Measurements from ENCODE around the gene EVA1A. TPM values are rescaled to one million over a fixed set of nuclear protein-coding genes. Genes with fewer than 3 reads are reported as not detected.

The EVA1A gene
- total and polyA plus RNA-seq, 5 donors from 2014 or later: not detected

DNA sequence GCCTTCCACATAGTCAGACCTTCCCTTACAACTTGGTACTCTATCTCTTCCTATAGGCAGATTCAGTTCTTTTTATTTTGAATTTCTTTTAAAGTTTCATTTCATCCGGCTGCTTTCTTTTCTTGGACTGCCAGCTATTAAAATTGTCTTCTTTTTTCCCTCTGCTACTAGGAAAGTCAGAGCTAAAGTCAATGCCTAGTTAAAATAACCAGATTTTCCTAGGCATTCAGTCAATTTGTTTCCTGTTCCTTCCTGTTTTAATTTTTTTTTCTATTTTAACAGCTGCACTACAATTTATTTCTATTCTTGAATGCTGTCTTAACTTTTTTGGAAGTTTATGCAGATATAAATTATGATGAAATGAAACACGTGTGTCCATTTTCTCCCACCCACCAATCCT lies 84.8 kb downstream of the EVA1A start:
- H3K9me3 ChIP-seq (ENCODE audit: control insufficient read depth in 2 of 2, low read length in 2 of 2): peaks cover 0 to 2% of the 10 kb centered on the region in 2 experiments
- H3K27ac Mint-ChIP-seq: no peak overlapping the region
- H3K36me3 ChIP-seq (ENCODE audit: control insufficient read depth, insufficient read depth, low read length): no peaks in the 10 kb centered on the region
- H3K27me3 Mint-ChIP-seq: no peaks in the 10 kb centered on the region
- no peak overlapping the region for H3K27ac ChIP-seq (ENCODE audit: insufficient read depth, low read length, poor library complexity, severe bottlenecking)
- H3K4me1 Mint-ChIP-seq: no peaks in the 10 kb centered on the region
- no peaks in the 10 kb centered on the region for H3K4me1 ChIP-seq (ENCODE audit: control insufficient read depth, insufficient read depth, low read length, poor library complexity, severe bottlenecking)
- H3K4me3 Mint-ChIP-seq: no peak overlapping the region
- H3K9me3 Mint-ChIP-seq: peaks cover 0 to 2% (median 0%) of the 10 kb centered on the region in 7 donors
- H3K4me3 ChIP-seq (ENCODE audit: low read depth, low read length): no peak overlapping the region
- peaks cover 3% of the 10 kb centered on the region for H3K27me3 ChIP-seq (ENCODE audit: control insufficient read depth, insufficient read depth, low read length)
- no peaks in the 10 kb centered on the region for H3K36me3 Mint-ChIP-seq
- DNase-seq (no peak), ATAC-seq (ENCODE audit: low read depth in 2 of 2) (no peak)

DNA sequence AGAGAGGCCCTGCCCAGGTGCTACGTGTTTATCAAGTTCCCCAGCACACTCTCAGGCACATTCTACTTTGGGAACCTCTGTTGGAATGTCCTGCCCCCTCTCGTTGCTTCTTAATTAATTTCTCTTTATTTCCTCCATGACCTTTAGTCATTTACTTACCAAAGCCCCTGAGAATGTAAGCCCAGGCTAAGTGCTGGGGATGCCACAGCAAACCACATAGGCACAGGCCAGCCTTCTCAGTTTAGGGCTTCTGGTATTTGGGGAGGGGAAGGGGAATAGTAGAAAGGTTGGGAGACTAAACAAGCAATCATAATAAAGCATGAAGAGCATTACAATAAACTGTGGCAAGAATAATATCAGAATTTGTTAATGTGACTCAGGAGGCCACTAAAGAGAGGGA lies 85.7 kb downstream of the EVA1A start:
- Histone ChIP-seq H3K36me3 (ENCODE audit: control insufficient read depth, insufficient read depth, low read length) (no peaks in the 10 kb centered on the region), H3K27me3 (ENCODE audit: control insufficient read depth, insufficient read depth, low read length) (no peaks in the 10 kb centered on the region), H3K4me3 (ENCODE audit: low read depth, low read length) (no peak overlapping the region), H3K27ac (ENCODE audit: insufficient read depth, low read length, poor library complexity, severe bottlenecking) (no peak overlapping the region), H3K9me3 (ENCODE audit: control insufficient read depth in 2 of 2, low read length in 2 of 2) (peaks cover 0 to 2% of the 10 kb centered on the region in 2 experiments), H3K4me1 (ENCODE audit: control insufficient read depth, insufficient read depth, low read length, poor library complexity, severe bottlenecking) (no peaks in the 10 kb centered on the region)
- H3K27ac Mint-ChIP-seq: no peak overlapping the region
- no peaks in the 10 kb centered on the region for H3K36me3 Mint-ChIP-seq
- no peak for ATAC-seq (ENCODE audit: low read depth in 2 of 2)
- no peak overlapping the region for H3K4me3 Mint-ChIP-seq
- H3K27me3 Mint-ChIP-seq: no peaks in the 10 kb centered on the region
- H3K9me3 Mint-ChIP-seq: peaks cover 0 to 2% (median 0%) of the 10 kb centered on the region in 7 donors
- no peak for DNase-seq
- no peaks in the 10 kb centered on the region for H3K4me1 Mint-ChIP-seq

DNA sequence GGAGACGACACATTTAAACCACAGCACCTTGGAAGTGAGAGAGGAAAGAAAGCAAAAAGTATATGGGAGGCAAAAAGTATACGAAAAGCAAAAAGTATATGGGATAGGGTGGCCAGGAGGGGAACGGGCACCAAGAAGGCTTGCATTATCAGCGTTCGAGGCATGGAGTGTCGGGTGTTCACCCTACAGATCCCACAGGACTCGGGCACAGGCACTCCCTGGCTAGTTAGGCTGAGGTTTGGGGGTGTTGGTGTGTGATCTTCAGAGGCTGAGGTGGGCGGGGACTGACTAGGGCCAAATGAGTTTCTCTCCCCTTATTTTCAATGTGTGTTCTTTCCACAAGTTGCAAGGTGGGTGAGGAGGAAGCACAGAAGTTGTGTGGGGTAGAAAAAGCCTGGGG lies 86.6 kb downstream of the EVA1A start:
- H3K27me3 ChIP-seq (ENCODE audit: control insufficient read depth, insufficient read depth, low read length): no peaks in the 10 kb centered on the region
- H3K4me3 ChIP-seq (ENCODE audit: low read depth, low read length): no peak overlapping the region
- no peaks in the 10 kb centered on the region for H3K4me1 Mint-ChIP-seq
- H3K27ac Mint-ChIP-seq: no peak overlapping the region
- no peaks in the 10 kb centered on the region for H3K4me1 ChIP-seq (ENCODE audit: control insufficient read depth, insufficient read depth, low read length, poor library complexity, severe bottlenecking)
- no peak overlapping the region for H3K27ac ChIP-seq (ENCODE audit: insufficient read depth, low read length, poor library complexity, severe bottlenecking)
- no peaks in the 10 kb centered on the region for H3K36me3 ChIP-seq (ENCODE audit: control insufficient read depth, insufficient read depth, low read length)
- H3K36me3 Mint-ChIP-seq: no peaks in the 10 kb centered on the region
- peaks cover 0 to 2% (median 0%) of the 10 kb centered on the region in 7 donors for H3K9me3 Mint-ChIP-seq
- DNase-seq: no peak
- no peak overlapping the region for H3K4me3 Mint-ChIP-seq
- H3K27me3 Mint-ChIP-seq: no peaks in the 10 kb centered on the region
- peaks cover 0 to 2% of the 10 kb centered on the region in 2 experiments for H3K9me3 ChIP-seq (ENCODE audit: control insufficient read depth in 2 of 2, low read length in 2 of 2)
- ATAC-seq (ENCODE audit: low read depth in 2 of 2): no peak

DNA sequence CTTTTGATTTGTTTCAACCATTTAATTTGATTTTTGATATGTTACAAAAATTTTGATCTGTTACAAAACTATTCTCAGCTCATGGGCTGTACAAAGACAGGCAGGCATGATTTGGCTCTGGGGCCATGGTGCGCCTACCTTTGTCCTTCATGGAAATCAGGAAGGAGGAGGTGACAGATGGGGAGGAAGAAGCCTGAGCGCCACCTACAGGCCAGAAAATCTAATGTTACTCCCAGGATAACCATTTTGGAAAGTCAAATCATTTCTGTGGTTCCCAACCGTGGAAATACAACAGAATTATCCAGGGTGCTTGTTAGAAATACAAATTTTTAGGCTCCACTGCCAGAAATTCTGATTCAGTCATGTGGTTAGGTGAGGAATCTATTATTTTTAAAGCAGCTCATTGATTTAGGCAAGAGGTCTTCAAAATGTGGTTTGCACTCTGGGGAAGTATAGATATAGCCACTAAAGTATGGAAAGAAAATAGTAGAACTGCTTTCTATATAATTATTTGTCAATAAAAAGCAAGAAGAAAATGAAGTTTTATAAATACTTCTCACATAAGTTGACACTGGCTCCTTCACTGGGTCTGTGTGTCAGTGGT lies 93.9 kb downstream of the EVA1A start:
- Mint-ChIP-seq H3K4me1 (no peaks in the 10 kb centered on the region), H3K27me3 (peaks cover 22% of the 10 kb centered on the region), H3K4me3 (no peak overlapping the region), H3K9me3 (peaks cover 0 to 1% (median 0%) of the 10 kb centered on the region in 7 donors), H3K36me3 (no peaks in the 10 kb centered on the region), H3K27ac (no peak overlapping the region)
- no peak for DNase-seq
- Histone ChIP-seq H3K27ac (ENCODE audit: insufficient read depth, low read length, poor library complexity, severe bottlenecking) (no peak overlapping the region), H3K36me3 (ENCODE audit: control insufficient read depth, insufficient read depth, low read length) (no peaks in the 10 kb centered on the region), H3K27me3 (ENCODE audit: control insufficient read depth, insufficient read depth, low read length) (no peaks in the 10 kb centered on the region), H3K9me3 (ENCODE audit: control insufficient read depth in 2 of 2, low read length in 2 of 2) (no peaks in the 10 kb centered on the region), H3K4me3 (ENCODE audit: low read depth, low read length) (no peak overlapping the region), H3K4me1 (ENCODE audit: control insufficient read depth, insufficient read depth, low read length, poor library complexity, severe bottlenecking) (no peaks in the 10 kb centered on the region)
- no peak for ATAC-seq (ENCODE audit: low read depth in 2 of 2)

- Mint-ChIP-seq H3K36me3 (no peaks in the 10 kb centered on the region), H3K27me3 (peaks cover 22% of the 10 kb centered on the region), H3K9me3 (peaks cover 0 to 2% (median 0%) of the 10 kb centered on the region in 7 donors), H3K4me3 (no peak overlapping the region), H3K27ac (no peak overlapping the region), H3K4me1 (no peaks in the 10 kb centered on the region)
- no peak overlapping the region for H3K27ac ChIP-seq (ENCODE audit: insufficient read depth, low read length, poor library complexity, severe bottlenecking)
- no peaks in the 10 kb centered on the region for H3K9me3 ChIP-seq (ENCODE audit: control insufficient read depth in 2 of 2, low read length in 2 of 2)
- no peaks in the 10 kb centered on the region for H3K4me1 ChIP-seq (ENCODE audit: control insufficient read depth, insufficient read depth, low read length, poor library complexity, severe bottlenecking)
- no peak overlapping the region for H3K4me3 ChIP-seq (ENCODE audit: low read depth, low read length)
- H3K36me3 ChIP-seq (ENCODE audit: control insufficient read depth, insufficient read depth, low read length): no peaks in the 10 kb centered on the region
- no peak for ATAC-seq (ENCODE audit: low read depth in 2 of 2)
- H3K27me3 ChIP-seq (ENCODE audit: control insufficient read depth, insufficient read depth, low read length): no peaks in the 10 kb centered on the region
- no peak for DNase-seq
Observed at GRCh38 chr2:75465317-75465984, 95.3 kb downstream of the EVA1A start.

DNA sequence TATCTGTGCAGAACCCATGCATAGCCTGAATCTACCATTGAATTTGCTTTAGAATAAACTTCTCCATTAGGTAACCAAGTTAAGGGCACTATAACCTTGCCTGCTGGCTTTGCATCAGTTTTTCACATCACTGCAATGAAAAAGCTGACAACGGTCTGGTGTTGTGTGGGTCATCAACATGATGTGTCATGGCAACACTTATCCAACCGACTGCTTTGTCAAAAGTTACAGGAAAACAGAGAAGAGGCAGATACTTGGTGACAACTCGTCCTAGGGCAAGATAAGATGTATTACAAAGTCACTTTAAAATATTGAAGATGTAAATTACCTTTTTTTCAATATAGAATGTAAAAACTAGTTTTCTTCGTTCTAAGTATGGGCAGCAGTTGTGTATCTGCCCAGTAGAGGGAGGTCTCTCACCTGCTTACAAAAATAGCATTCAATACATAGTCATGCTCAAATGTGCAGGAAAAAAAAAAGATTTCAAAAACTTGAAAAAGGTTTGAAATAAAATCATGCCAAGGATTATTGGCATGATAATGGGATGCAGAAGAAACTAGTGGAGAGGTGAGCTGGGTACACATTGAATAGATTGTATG lies 96.3 kb downstream of the EVA1A start:
- Mint-ChIP-seq H3K27ac (no peak overlapping the region), H3K27me3 (peaks cover 22% of the 10 kb centered on the region), H3K9me3 (peaks cover 0 to 4% (median 1%) of the 10 kb centered on the region in 7 donors), H3K36me3 (no peaks in the 10 kb centered on the region), H3K4me1 (no peaks in the 10 kb centered on the region), H3K4me3 (no peak overlapping the region)
- ATAC-seq (ENCODE audit: low read depth in 2 of 2): no peak
- DNase-seq: no peak
- Histone ChIP-seq H3K27me3 (ENCODE audit: control insufficient read depth, insufficient read depth, low read length) (no peaks in the 10 kb centered on the region), H3K36me3 (ENCODE audit: control insufficient read depth, insufficient read depth, low read length) (no peaks in the 10 kb centered on the region), H3K4me3 (ENCODE audit: low read depth, low read length) (no peak overlapping the region), H3K27ac (ENCODE audit: insufficient read depth, low read length, poor library complexity, severe bottlenecking) (no peak overlapping the region), H3K9me3 (ENCODE audit: control insufficient read depth in 2 of 2, low read length in 2 of 2) (no peaks in the 10 kb centered on the region), H3K4me1 (ENCODE audit: control insufficient read depth, insufficient read depth, low read length, poor library complexity, severe bottlenecking) (no peaks in the 10 kb centered on the region)

DNA sequence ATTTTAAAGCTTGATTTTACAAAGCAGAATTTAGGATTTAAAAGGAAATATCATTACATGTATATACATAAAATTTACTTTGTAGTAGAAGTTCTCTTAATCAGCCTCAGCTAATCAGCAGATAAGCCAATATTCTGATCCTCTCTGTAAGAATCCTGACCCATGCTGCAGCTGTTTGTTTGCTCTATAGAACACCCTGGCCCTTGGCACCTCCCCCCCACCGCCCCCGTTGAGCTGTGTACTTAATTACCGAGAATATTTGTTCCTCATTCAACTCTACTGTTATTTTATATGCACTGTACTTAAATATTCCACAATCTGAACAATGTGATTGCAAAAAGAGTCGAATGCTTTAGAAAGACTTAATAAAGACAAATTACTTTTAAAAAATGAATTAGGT lies 98.0 kb downstream of the EVA1A start:
- no peaks in the 10 kb centered on the region for H3K27me3 ChIP-seq (ENCODE audit: control insufficient read depth, insufficient read depth, low read length)
- H3K4me1 Mint-ChIP-seq: no peaks in the 10 kb centered on the region
- no peaks in the 10 kb centered on the region for H3K9me3 ChIP-seq (ENCODE audit: control insufficient read depth in 2 of 2, low read length in 2 of 2)
- no peak overlapping the region for H3K27ac ChIP-seq (ENCODE audit: insufficient read depth, low read length, poor library complexity, severe bottlenecking)
- no peak for DNase-seq
- H3K4me1 ChIP-seq (ENCODE audit: control insufficient read depth, insufficient read depth, low read length, poor library complexity, severe bottlenecking): no peaks in the 10 kb centered on the region
- no peaks in the 10 kb centered on the region for H3K36me3 Mint-ChIP-seq
- H3K4me3 ChIP-seq (ENCODE audit: low read depth, low read length): no peak overlapping the region
- no peak overlapping the region for H3K27ac Mint-ChIP-seq
- no peak for ATAC-seq (ENCODE audit: low read depth in 2 of 2)
- no peak overlapping the region for H3K4me3 Mint-ChIP-seq
- H3K9me3 Mint-ChIP-seq: peaks cover 0 to 4% (median 1%) of the 10 kb centered on the region in 7 donors
- H3K36me3 ChIP-seq (ENCODE audit: control insufficient read depth, insufficient read depth, low read length): no peaks in the 10 kb centered on the region
- H3K27me3 Mint-ChIP-seq: peaks cover 17% of the 10 kb centered on the region
